GM18873 (cell line): ENCODE results near the gene GGN.
A peak's percentile ranks its signal among the peaks of the same experiment; 100 is the strongest.
"Not testable (repeated sequence)": the region's sequence is repeated elsewhere in the genome, so short reads cannot be mapped to it uniquely, and the experiment has no call there.

Experiments
- ATAC-seq: cut with Tn5 transposase; IDR thresholded peaks from one replicate; pipeline ENCODE4 v1.9.1; 2021; ENCODE audit warnings: mild to moderate bottlenecking, moderate library complexity, moderate number of reproducible peaks; ENCODE audit not compliant: unreplicated experiment, low FRiP score

Gene GGN

DNA sequence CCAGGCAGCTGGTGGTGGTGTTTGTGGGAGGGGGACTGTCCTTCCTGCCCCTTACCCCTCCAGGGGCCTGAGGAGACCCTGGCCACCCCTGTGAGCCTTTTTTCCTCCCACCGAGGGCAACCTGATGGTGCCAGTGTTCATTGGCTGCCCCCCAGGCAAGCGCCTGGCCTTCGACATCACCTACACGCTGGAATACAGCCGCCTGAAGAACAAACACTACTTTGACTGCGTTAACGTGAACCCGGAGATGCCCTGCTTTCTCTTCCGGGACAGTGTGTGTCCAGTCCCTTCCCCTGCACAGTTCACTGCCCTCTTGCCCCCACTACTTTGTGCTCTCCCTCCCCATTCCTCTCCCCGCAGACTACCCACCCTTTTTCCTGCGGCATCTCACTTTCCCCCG, 20.8 kb downstream of the GGN start:
- ATAC-seq, result no peak

DNA sequence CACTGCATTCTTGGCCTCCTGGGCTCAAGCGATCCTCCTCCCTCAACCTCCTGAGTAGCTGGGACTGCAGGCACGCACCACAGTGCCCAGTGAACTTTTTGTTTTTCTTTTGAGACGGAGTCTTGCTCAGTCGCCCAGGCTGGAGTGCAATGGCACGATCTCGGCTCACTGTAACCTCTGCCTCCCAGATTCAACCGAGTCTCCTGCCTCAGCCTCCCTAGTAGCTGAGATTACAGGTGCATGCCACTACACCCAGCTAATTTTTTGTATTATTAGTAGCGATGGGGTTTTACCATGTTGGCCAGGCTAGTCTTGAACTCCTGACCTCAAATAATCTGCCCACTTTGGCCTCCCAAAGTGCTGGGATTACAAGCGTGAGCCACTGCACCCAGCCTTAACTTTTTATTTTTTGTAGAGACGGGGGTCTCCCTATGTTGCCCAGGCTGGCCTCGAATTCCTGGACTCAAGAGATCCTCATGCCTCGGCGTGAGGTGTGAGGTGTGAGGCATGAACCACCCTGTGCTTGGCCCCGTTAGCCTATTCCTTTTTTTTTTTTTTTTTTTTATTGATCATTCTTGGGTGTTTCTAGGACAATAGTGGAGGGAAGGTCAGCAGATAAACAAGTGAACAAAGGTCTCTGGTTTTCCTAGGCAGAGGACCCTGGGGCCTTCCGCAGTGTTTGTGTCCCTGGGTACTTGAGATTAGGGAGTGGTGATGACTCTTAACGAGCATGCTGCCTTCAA, 24.7 kb downstream of the GGN start:
- not testable (repeated sequence) for ATAC-seq

DNA sequence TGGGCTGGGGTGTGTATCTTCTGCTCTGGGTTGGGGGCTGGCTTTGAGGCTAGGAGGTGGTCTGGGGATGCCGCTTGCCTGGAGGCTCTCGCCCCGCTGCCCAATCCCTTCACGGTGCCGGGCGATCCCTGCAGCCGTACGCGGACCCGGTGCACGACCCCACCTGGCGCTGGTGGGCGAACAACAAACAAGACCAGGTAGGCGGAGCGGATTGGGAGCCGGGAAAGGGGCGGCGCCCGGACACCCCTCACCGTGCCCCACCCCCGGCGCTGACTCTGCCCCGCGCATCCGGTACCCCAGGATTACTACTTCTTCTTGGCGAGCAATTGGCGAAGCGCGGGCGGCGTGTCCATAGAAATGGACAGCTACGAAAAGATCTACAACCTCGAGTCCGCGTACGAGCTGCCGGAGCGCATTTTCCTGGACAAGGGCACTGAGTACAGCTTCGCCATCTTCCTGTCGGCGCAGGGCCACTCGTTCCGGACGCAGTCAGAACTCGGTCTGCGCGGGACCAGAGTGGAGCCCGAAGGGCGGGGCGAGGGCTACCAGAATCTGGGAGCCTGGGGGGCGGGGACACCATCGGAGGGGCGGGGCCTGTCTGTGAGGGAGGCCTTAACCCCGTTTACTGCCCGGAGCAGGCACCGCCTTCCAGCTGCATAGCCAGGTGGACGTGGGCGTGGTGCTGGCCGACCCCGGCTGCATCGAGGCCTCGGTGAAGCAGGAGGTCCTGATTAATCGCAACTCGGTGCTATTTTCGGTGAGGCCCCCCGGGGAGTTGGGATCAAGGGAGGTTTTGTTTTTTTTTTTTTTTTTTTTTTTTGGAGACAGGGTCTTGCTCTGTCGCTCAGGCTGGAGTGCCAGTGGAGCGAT, 25.5 kb downstream of the GGN start:
- no peak for ATAC-seq

DNA sequence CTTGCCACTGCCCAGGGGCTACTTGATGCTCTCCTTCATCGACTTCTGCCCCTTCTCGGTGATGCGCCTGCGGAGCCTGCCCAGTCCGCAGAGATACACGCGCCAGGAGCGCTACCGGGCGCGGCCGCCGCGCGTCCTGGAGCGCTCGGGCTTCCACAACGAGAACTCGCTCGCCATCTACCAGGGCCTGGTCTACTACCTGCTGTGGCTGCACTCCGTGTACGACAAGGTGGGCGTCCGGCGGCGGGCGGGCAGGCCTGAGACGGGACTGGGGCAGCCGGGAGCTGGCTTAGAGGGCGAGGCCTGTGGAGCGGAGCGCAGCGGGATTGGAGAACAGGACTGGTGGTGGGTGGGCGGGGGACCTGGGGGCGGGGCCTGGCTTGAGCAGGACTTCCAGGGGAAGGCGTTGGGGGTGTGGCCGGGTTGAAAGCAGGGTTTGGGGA, 26.2 kb downstream of the GGN start:
- ATAC-seq, result no peak

DNA sequence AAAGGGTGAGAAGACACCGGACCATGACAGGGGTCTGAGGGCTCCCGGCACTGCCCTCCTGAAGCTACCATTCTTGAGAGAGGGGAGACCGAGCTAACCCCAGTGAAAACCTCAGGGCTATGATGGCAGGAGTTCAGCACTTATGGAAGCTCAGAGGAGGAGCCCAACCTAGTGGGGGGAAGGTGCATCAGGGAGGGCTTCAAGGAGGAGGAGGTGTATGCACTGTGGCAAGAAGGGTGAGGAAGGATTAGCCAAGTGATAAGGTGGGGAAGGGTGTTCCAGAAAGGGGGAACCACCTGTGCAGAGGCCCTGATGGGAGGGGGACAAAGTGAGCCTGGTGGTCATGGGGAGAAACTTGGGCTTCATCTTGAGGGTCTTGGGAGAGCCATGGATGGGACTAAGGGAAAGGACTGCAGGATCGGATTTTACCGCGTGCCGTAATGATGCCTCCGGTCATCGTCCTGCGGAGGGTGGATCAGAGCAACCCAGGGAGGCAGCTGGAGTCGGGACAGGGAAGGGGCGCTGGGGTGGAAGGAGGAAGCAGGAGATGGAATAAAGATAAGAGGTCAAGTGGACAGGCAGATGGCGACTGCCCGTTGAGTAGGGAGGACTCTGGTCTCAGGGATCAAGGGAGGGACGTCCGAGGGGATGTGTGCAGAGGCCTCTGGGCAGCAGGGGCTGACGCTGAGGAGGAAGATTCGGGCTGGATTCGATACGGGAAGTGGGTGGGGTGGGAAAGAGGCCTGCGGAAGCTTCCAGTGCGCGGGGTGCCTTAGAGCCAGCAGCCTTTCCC, 26.8 kb downstream of the GGN start:
- ATAC-seq, result no peak

DNA sequence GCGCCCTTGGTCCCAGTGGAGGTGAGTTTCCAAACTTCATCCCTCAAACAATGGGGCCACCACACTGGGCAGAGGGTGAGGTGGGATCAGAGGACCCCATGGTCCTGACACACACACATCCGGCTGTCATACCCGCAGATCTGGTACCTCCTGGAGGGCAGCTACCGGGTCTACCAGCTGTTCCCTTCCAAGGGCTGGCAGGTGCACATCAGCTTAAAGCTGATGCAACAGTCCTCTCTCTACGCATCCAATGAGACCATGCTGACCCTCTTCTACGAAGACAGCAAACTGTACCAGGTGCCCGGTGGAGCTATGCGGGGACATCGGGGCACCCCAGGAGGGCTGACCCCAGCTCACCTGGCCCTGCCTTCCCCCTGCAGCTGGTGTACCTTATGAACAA, 27.5 kb downstream of the GGN start:
- ATAC-seq, result no peak

DNA sequence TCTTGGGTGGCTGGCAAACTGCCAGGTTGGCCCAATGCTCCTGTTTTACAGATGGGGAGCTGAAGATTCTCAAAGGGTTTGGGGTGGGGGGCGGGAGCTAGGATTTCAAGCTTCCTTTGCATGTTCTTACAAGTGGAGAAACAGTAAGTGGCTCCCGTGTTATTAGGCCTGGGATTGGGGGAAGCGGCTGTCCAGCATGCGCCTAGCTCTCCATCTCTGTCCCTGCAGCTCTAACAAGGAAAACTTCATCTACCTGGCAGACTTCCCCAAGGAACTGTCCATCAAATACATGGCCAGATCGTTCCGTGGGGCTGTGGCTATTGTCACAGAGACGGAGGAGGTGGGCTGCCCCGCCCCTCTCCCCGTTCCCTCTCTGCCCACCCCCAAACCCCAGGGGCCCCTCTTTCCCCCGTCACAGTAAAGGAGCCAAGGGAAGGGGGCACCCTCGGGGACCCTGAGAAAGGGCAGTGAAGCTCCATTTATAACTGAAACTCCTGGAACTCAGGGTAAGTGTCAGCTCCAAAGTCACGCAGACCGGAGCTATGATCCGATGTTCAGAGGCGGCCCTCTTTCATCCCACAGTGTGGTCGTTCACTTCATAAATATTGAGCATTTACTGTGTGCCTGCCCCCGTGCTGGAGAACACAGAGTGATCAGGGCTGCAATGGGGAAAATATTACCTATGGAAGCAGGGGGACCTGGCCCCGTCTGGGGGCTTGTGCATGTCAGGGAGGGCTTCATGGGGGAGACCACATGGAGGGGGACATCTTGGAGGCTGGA, 28.4 kb downstream of the GGN start:
- no peak for ATAC-seq

DNA sequence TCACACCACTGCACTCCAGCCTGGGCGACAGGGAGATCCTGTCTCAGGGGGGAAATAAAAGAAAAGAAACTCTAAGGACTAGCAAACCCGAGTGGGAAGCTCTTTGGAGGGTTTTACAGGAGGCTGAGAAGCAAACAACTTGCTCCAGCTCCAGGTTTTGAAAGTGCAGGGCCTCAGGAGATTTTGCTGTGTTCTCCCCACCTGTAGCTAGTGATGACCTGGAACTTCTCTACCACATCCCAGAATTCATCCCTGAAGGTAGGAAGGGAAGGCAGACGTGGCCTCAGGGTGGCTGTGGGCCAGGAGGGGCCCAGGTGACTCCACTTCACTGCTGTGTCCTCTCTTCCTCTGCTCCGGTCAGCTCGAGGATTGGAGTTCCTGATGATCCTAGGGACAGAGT, 29.8 kb downstream of the GGN start:
- no peak for ATAC-seq

DNA sequence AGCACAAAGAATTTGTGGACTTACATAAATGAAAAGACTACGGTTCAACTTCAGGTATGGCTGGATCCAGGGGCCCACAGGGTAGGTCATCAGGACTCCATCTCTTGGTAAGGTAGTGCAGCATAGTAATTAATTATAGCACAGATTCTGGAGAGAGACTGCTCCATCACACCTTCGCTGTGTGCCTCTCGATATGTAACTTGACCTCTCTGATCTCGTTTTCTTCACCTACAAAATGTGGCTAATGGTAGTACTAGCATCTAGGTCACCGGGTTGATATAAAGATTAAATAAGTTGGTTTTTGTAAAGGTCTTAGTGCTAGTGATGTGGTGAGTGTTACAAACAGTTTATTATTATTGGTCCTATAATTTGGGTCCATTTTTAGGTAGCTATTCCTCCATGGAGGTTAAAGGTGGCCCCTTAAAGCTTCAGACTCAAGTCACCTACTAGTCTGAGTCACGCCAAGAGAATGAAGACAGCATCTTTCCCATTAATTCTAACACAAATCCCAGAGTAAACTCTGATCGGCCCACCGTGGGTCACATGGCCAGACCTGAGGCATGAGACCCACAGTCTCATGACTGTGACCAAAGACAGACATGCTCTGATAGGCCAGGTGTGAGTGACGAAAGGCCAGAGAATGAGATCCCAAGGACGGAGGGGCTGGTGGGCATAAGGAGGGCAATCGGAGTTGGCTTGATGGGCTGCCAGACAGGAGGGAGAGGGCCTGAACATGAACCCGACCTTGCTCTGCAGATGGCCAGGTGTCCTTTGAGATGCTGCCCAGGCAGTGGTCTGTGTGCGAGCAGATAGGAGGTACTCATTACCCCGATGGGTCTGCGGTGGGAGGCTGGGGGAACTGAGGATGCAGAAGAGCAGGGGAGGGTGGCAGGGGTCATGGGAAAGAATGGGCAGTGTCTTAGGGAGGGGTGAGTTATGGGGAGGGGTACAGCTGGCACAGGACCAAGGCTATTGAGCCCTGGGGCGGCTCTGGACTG, 31.8 kb downstream of the GGN start:
- no peak for ATAC-seq

DNA sequence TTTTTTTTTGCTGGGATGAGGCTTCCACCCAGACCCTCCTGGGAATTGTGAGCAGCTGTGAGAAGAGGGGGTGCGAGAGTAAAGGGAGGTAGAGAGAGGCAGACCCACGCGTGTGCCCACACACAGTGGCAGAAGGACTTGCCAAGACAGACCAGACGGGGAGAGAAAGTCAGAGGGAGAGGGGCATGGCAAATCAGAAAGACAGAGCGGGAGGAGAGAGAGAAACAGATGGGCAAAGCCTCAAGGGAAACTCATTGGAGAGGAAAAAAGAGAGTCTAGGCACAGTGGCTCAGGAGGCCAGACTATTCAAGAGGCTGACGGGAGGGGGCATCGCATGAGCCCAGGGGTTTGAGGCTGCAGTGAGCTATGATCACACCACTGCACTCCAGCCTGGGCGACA, 35.2 kb downstream of the GGN start:
- ATAC-seq, result no peak

DNA sequence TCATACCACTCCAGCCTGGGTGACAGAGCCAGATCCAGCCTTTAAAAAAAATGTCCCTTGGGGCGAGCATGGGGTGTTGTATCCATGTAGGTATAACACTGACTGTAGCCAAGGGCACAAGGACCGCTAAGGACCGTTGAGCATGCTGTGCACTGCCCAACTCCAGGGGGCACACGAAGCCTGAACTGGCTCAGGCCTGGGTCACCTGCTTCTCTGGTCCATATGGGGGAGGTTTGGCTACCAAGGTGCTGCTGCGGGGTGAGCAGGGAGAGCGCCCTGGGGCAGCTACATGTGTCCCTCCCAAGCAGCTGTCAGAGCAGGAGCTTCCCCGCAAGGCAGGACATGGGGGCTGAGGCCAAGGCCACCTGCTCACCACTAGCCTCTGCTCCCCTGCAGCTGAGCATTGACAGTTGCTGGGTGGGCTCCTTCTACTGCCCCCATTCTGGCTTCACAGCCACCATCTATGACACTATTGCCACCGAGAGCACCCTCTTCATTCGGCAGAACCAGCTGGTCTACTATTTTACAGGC, 35.9 kb downstream of the GGN start:
- no peak for ATAC-seq

DNA sequence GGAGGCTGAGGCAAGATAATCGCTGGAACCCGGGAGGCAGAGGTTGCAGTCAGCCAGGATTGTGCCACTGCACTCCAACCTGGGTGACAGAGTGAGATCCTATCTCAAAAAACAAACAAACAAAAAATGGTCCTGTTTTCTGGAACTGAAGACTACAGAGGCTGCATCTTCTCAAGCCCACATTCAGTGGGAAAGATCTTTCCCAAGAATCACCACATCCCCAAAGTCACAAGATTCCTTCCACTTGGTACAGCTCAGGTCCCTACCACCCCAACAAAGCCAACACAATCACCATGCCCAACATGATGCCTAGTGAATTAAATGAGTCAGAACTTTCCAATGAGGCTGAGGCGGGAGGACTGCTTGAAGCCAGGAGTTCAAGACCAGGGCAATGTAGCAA, 37.0 kb downstream of the GGN start:
- ATAC-seq, result no peak

DNA sequence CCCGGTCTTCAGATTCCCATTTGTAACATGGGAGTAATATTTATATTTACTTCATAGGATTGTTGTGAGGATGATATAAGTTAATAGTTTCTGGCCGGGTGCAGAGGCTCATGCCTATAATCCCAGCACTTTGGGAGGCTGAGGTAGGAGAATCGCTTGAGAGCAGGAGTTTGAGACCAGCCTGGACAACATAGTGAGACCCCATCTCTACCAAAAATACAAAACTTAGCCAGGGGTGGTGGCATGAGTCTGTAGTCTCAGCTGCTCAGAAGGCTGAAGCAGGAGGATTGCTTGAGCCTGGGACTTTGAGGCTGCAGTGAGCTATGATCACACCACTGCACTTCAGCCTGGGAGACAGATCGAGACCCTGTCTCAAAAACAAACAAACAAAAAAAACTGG, 41.0 kb downstream of the GGN start:
- ATAC-seq, result no peak

DNA sequence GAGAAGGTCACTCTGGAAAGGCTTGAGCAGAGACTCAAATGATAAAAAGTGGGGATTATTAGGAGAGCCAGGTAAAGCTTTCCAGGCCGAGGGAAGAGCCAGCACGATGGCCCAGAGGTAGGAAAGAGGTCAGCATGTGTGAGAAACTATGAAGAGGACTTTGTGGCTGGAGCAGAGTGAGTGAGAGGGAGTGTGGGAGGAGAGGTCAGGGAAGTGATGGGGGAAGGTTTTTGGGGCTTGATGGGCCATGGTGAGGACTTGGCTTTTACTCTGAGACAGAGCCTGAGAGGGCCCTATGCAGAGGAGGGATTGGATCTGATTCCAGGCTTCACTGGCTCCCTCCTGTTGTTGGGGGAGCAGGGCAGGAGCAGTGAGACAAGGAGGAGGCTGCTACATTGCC, 46.9 kb downstream of the GGN start:
- no peak for ATAC-seq

DNA sequence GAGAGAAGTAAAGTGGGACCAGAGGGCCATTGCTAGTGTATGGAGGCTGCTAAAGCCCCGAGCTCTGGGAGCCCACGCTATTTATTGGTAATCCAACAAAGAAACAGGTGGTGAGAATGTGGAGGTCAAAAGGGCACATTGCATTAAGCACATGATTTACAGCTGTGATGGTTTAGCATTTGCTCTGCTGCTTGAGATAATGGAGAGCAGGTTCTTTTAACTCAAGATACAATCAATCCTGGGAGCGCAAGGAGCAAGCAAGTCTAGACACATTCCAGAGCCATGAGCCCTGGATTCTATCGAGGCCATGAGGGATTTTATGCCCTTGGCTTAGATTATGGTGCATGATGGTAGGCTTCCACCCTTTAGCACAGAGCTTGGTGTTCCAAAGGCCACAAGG, 48.8 kb downstream of the GGN start:
- ATAC-seq, result not testable (repeated sequence)

DNA sequence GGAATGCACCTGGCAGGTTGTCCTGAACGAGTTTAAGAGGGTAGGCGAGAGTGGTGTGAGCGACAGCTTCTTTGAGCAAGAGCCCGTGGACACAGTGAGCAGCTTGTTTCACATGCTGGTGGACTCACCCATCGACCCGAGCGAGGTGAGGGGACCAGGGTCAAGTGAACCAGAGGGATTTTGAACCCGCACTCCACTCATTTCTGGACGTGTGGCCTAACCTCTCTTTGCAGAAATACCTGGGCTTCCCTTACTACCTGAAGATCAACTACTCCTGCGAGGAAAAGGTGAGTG, 50.5 kb downstream of the GGN start:
- no peak for ATAC-seq

DNA sequence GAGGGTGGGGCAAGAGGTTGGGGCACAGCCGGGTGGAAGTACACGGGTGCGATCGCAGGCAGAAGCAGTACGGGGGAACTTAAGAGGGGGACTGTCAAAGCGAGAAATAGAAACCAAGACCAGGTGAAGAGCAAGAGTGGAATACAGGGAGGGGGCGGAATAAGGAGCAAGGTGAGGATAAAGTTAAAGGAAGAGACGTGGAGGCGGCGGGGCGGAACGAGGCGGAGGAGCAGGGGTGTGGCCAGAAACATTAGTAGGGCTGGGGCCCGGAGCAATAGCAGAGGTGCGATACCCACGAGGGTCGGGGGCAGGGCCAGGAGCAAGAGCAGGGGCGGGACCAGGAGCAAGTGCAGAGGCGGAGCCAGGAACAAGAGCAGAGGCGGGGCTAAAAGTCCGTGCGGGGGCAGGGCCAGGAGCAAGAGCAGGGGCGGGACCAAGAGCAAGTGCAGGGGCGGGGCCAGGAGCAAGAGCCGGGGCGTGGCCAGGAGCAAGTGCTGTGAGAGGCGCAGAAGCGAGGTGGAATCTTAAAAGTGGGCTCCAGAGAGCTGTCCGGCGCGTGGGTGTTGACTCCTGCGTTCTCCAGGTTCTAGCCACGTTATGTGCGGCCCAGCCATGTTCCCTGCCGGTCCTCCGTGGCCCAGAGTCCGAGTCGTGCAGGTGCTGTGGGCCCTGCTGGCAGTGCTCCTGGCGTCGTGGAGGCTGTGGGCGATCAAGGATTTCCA, 51.0 kb downstream of the GGN start:
- peak; percentile 26 for ATAC-seq

DNA sequence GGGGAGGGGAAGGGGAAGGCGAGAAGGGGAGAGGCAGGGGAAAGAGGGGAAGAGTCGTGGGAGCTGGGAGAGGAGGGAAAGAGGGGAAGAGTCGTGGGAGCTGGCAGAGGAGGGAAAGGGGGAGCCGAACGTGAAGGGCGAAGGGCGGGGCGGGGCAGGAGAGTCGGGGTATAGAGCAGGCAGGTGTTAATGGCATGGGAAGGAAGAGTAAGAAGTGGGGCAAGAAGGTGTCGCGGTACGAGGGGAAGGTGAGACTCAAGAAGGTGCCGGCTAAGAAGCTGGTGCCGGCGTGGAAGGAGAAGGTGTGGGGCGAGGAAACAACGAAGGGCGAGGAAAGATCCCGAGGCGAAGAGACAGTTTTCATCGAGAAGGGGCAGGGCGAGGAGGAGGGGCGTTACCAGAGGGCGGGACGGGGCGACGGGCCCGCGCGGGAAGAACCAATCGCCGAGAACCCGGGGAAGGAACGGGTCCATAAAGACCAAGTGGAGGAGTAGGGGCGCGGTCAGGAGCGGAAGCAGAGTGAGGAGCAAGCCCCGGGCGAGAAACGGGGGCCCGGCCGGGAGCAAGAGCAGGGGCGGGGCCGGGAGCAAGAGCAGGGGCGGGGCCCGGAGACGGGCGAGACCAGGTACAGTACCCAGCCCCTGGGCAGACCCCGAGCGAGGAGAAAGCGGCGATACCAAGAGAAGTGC, 51.7 kb downstream of the GGN start:
- peak; percentile 62 for ATAC-seq
